NCI-H1436 (cell line): ENCODE data around the gene NPIPB6.

ENCODE experiments used
- DNase-seq: peaks from one replicate; lab custom pipeline; 2025; lab: John Stamatoyannopoulos, UW

NPIPB6 gene

GRCh38 chr16:28324235-28324886 lies 38.9 kb downstream of the NPIPB6 start:
- DNase-seq = no peak

GRCh38 chr16:28321700-28322411 lies 41.5 kb downstream of the NPIPB6 start:
- no peak for DNase-seq

GRCh38 chr16:28320741-28321140 lies 42.6 kb downstream of the NPIPB6 start:
- DNase-seq = no peak

- DNase-seq = no peak
Observed at GRCh38 chr16:28320023-28320561, 43.2 kb downstream of the NPIPB6 start.

- DNase-seq = no peak
Observed at GRCh38 chr16:28319476-28320022, 43.8 kb downstream of the NPIPB6 start.

- DNase-seq = no peak
Observed at GRCh38 chr16:28318042-28318744, 45.1 kb downstream of the NPIPB6 start.

- peak; percentile 43 for DNase-seq
Observed at GRCh38 chr16:28317040-28317880, 46.0 kb downstream of the NPIPB6 start.

- DNase-seq = no peak
Observed at GRCh38 chr16:28316054-28316453, 47.3 kb downstream of the NPIPB6 start.

GRCh38 chr16:28313587-28313986 lies 49.7 kb downstream of the NPIPB6 start:
- no peak for DNase-seq

- no peak for DNase-seq
Observed at GRCh38 chr16:28312327-28312726, 51.0 kb downstream of the NPIPB6 start.

- DNase-seq = no peak
Observed at GRCh38 chr16:28311913-28312312, 51.4 kb downstream of the NPIPB6 start.

GRCh38 chr16:28311413-28311812 lies 51.9 kb downstream of the NPIPB6 start:
- no peak for DNase-seq

GRCh38 chr16:28310796-28311195 lies 52.5 kb downstream of the NPIPB6 start:
- DNase-seq = no peak

- no peak for DNase-seq
Observed at GRCh38 chr16:28309811-28310311, 53.4 kb downstream of the NPIPB6 start.

GRCh38 chr16:28308794-28309584 lies 54.3 kb downstream of the NPIPB6 start:
- no peak for DNase-seq

GRCh38 chr16:28307936-28308335 lies 55.4 kb downstream of the NPIPB6 start:
- DNase-seq = no peak

GRCh38 chr16:28304214-28304613 lies 59.1 kb downstream of the NPIPB6 start:
- no peak for DNase-seq

- DNase-seq = no peak
Observed at GRCh38 chr16:28303132-28303531, 60.2 kb downstream of the NPIPB6 start.

GRCh38 chr16:28301620-28302019 lies 61.7 kb downstream of the NPIPB6 start:
- no peak for DNase-seq

GRCh38 chr16:28301154-28301553 lies 62.2 kb downstream of the NPIPB6 start:
- no peak for DNase-seq

GRCh38 chr16:28300327-28300726 lies 63.0 kb downstream of the NPIPB6 start:
- DNase-seq = no peak
